Loucy (cell line): ENCODE measurements around the gene SEMA5A.

Experiments
- EZH2phosphoT487 ChIP-seq: fragments of 200-600 bp; IDR thresholded peaks from 2 replicates; pipeline ENCODE4 v1.6.1; 2018; ENCODE audit warnings: antibody characterized with exemption, mild to moderate bottlenecking, moderate library complexity, borderline replicate concordance
- TF ChIP-seq, protein P1 (sequence below): fragments of 200-600 bp; sonication (generic); conservative IDR thresholded peaks from 2 replicates; pipeline ENCODE4 v1.5.1; 2014; ENCODE audit warnings: mild to moderate bottlenecking, antibody characterized with exemption, low read length

GRCh38 chr5:9020996-9021395, 524.9 kb downstream of the SEMA5A start:
- TF ChIP-seq, protein P1, sequence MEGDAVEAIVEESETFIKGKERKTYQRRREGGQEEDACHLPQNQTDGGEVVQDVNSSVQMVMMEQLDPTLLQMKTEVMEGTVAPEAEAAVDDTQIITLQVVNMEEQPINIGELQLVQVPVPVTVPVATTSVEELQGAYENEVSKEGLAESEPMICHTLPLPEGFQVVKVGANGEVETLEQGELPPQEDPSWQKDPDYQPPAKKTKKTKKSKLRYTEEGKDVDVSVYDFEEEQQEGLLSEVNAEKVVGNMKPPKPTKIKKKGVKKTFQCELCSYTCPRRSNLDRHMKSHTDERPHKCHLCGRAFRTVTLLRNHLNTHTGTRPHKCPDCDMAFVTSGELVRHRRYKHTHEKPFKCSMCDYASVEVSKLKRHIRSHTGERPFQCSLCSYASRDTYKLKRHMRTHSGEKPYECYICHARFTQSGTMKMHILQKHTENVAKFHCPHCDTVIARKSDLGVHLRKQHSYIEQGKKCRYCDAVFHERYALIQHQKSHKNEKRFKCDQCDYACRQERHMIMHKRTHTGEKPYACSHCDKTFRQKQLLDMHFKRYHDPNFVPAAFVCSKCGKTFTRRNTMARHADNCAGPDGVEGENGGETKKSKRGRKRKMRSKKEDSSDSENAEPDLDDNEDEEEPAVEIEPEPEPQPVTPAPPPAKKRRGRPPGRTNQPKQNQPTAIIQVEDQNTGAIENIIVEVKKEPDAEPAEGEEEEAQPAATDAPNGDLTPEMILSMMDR: no peak
- TF ChIP-seq EZH2phosphoT487: no peak
